RWPE2 (cell line): ENCODE data around the gene IL1RAPL2.

ENCODE experiments used
- ATAC-seq: fragments of 200-7000 bp; cut with Tn5 transposase; 3 replicates; pipeline ENCODE4 v1.9.1; 2021; ENCODE audit warnings: low read depth
- DNase-seq: peaks from one replicate; pipeline ENCODE4 v3.0.0-alpha.2; 2020; ENCODE audit warnings: low spot score
- H3K27ac ChIP-seq: fragments of 450-650 bp; 2 replicates; pipeline ENCODE4 v1.5.1; 2017; ENCODE audit warnings: mild to moderate bottlenecking; ENCODE audit not compliant: poor library complexity, severe bottlenecking
- H3K27me3 ChIP-seq: fragments of 250-450 bp; sonication (Bioruptor Pico); 2 replicates; pipeline ENCODE4 v1.5.1; 2021; ENCODE audit warnings: mild to moderate bottlenecking, moderate library complexity; ENCODE audit not compliant: insufficient read depth, poor library complexity, severe bottlenecking
- H3K36me3 ChIP-seq: fragments of 250-450 bp; sonication (Bioruptor Pico); 2 replicates; pipeline ENCODE4 v1.5.1; 2020; ENCODE audit warnings: low read depth, mild to moderate bottlenecking, moderate library complexity
- H3K4me1 ChIP-seq: fragments of 250-450 bp; sonication (Bioruptor Pico); 2 replicates; pipeline ENCODE4 v1.5.1; 2021; ENCODE audit warnings: mild to moderate bottlenecking, moderate library complexity; ENCODE audit not compliant: insufficient read depth, poor library complexity, severe bottlenecking
- H3K4me3 ChIP-seq: fragments of 250-450 bp; sonication (Bioruptor Pico); 2 replicates; pipeline ENCODE4 v1.5.1; 2021; ENCODE audit warnings: mild to moderate bottlenecking, moderate library complexity; ENCODE audit not compliant: severe bottlenecking
- H3K9me3 ChIP-seq: fragments of 250-450 bp; sonication (Bioruptor Pico); 2 replicates; pipeline ENCODE4 v1.5.1; 2021; ENCODE audit warnings: mild to moderate bottlenecking, moderate library complexity; ENCODE audit not compliant: severe bottlenecking
- CTCF ChIP-seq: fragments of 450-650 bp; IDR thresholded peaks from one replicate; pipeline ENCODE4 v1.5.1; 2017; ENCODE audit warnings: mild to moderate bottlenecking, moderate library complexity; ENCODE audit not compliant: poor library complexity, severe bottlenecking

The IL1RAPL2 gene

GRCh38 chrX:105134273-105134672, 568.3 kb downstream of the IL1RAPL2 start:
- Histone ChIP-seq H3K4me3 (no peak overlapping the region), H3K27ac (no peak overlapping the region), H3K27me3 (no peaks in the 10 kb centered on the region), H3K4me1 (no peaks in the 10 kb centered on the region), H3K36me3 (no peaks in the 10 kb centered on the region), H3K9me3 (no peaks in the 10 kb centered on the region)
- no peak for DNase-seq
- no peak for TF ChIP-seq CTCF
- ATAC-seq: no peak

- DNase-seq (no peak), ATAC-seq (peak; percentile 89)
- Histone ChIP-seq H3K36me3 (no peaks in the 10 kb centered on the region), H3K4me1 (no peaks in the 10 kb centered on the region), H3K27ac (peak overlapping the region; percentile 29), H3K27me3 (no peaks in the 10 kb centered on the region), H3K9me3 (no peaks in the 10 kb centered on the region), H3K4me3 (no peak overlapping the region)
- TF ChIP-seq CTCF: no peak
These were observed 570.8 kb downstream of the IL1RAPL2 start for GRCh38 chrX:105136786-105137185.

GRCh38 chrX:105150036-105150435, 584.0 kb downstream of the IL1RAPL2 start:
- no peak for ATAC-seq
- H3K4me1 ChIP-seq: no peaks in the 10 kb centered on the region
- no peak overlapping the region for H3K27ac ChIP-seq
- no peak for TF ChIP-seq CTCF
- no peaks in the 10 kb centered on the region for H3K36me3 ChIP-seq
- no peak overlapping the region for H3K4me3 ChIP-seq
- no peaks in the 10 kb centered on the region for H3K9me3 ChIP-seq
- no peaks in the 10 kb centered on the region for H3K27me3 ChIP-seq
- no peak for DNase-seq

- no peak for ATAC-seq
- no peak for TF ChIP-seq CTCF
These were observed 584.6 kb downstream of the IL1RAPL2 start for GRCh38 chrX:105150557-105150956.

GRCh38 chrX:105167233-105167632, 601.2 kb downstream of the IL1RAPL2 start:
- Histone ChIP-seq H3K36me3 (no peaks in the 10 kb centered on the region), H3K27me3 (no peaks in the 10 kb centered on the region), H3K4me1 (no peaks in the 10 kb centered on the region), H3K4me3 (no peak overlapping the region), H3K9me3 (no peaks in the 10 kb centered on the region), H3K27ac (no peak overlapping the region)
- ATAC-seq (no peak; the same call in 2 of the 3 replicates), DNase-seq (no peak)
- no peak for TF ChIP-seq CTCF

More at GRCh38 chrX:105150557-105150956, 584.6 kb downstream of the IL1RAPL2 start:
- H3K27me3 ChIP-seq: no peaks in the 10 kb centered on the region
- no peak for DNase-seq
- no peak overlapping the region for H3K4me3 ChIP-seq
- H3K27ac ChIP-seq: no peak overlapping the region
- H3K4me1 ChIP-seq: no peaks in the 10 kb centered on the region
- H3K36me3 ChIP-seq: no peaks in the 10 kb centered on the region
- no peaks in the 10 kb centered on the region for H3K9me3 ChIP-seq
